MCF 10A (cell line): Measurements from ENCODE around the gene CDK3. TPM values are rescaled to one million over a fixed set of nuclear protein-coding genes. Genes with fewer than 3 reads are reported as not detected.

Experiments used
- BruUV-seq: library from RNA; stranded (reverse); fragments of 400-500 nt; replicated peaks from 2 replicates; lab custom pipeline; 2021; lab: Mats Ljungman, UMichigan
- CTCF ChIA-PET: fragments of 300-600 bp; sonication (Branson Sonifier 250); formaldehyde crosslinking; extraction: SDS; loops from one replicate; lab custom pipeline; 2021; ENCODE audit warnings: antibody characterized with exemption, inconsistent platforms; lab: Yijun Ruan, JAX
- POLR2A ChIA-PET: fragments of 300-600, 350-650 bp; sonication (Branson Sonifier 250); formaldehyde crosslinking; extraction: SDS; loops from one replicate; lab custom pipeline; 2020; ENCODE audit warnings: antibody characterized with exemption, inconsistent platforms; lab: Yijun Ruan, JAX
- DNase-seq: peaks from one replicate; pipeline ENCODE4 v3.0.0-alpha.2; 2018; ENCODE audit not compliant: unreplicated experiment
- H3K27ac Mint-ChIP-seq: one replicate; pipeline ENCODE4 v1.8.0; 2022; ENCODE audit warnings: mild to moderate bottlenecking, low read depth, mixed read lengths; ENCODE audit not compliant: unreplicated experiment
- H3K27me3 Mint-ChIP-seq: one replicate; pipeline ENCODE4 v1.8.0; 2022; ENCODE audit warnings: mixed read lengths; ENCODE audit not compliant: insufficient read depth, unreplicated experiment
- H3K36me3 Mint-ChIP-seq: one replicate; pipeline ENCODE4 v1.8.0; 2022; ENCODE audit warnings: mild to moderate bottlenecking, moderate library complexity, mixed read lengths; ENCODE audit not compliant: insufficient read depth, unreplicated experiment
- H3K4me1 Mint-ChIP-seq: one replicate; pipeline ENCODE4 v1.8.0; 2022; ENCODE audit warnings: mixed read lengths; ENCODE audit not compliant: insufficient read depth, unreplicated experiment
- H3K4me3 Mint-ChIP-seq: one replicate; pipeline ENCODE4 v1.8.0; 2022; ENCODE audit warnings: mild to moderate bottlenecking, moderate library complexity, mixed read lengths; ENCODE audit not compliant: unreplicated experiment
- H3K9me3 Mint-ChIP-seq: one replicate; pipeline ENCODE4 v1.8.0; 2022; ENCODE audit warnings: mixed read lengths; ENCODE audit not compliant: unreplicated experiment
- intact Hi-C: fragments of 100-400 bp; cut with micrococcal nuclease; formaldehyde crosslinking; loops from 2 replicates; pipeline ENCODE4 v1.14.1; 2022
- total RNA-seq: library from RNA; stranded (reverse); gene quantifications from 2 replicates; pipeline ENCODE4 v1.2.3, GENCODE V29; 2022
- TF ChIP-seq, protein P1 (sequence below): fragments of 200-600 bp; IDR thresholded peaks from one replicate; pipeline ENCODE4 v1.8.0; 2022; ENCODE audit warnings: antibody characterized with exemption, mild to moderate bottlenecking; ENCODE audit not compliant: unreplicated experiment

The CDK3 gene
- total RNA-seq, 1 experiment from 2014 or later = 5.3 TPM

DNA sequence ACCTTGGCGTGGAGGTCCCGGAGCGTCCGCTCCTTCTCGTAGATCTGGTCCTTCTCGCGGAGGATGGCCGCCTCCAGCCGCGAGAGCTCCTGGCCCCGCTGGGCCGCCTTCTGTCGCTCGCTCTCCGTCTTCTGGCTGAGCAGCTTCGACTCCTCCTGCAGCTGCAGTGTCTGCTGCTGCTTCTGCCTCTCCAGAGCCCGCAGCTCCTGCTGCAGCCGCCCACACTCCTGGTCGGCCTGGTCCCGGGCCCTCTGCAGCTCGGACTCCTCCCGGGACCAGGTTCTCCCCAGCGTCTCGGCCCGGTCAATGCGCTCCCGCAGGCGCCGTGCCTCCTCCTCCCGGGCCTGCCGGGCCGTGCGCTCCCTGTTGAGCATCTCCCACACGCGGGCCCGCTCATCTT is 7.6 kb downstream of the CDK3 start:
- intact Hi-C loops = loop anchor here (5.0 kb wide), 1 partner anchor 246 kb away; no protein-coding TSS in a partner anchor
- Mint-ChIP-seq H3K4me3 (no peak overlapping the region), H3K36me3 (peaks cover 19% of the 10 kb centered on the region), H3K27ac (no peak overlapping the region), H3K9me3 (no peaks in the 10 kb centered on the region), H3K4me1 (peaks cover 6% of the 10 kb centered on the region), H3K27me3 (no peaks in the 10 kb centered on the region)
- no TSS peak for BruUV-seq
- DNase-seq = no peak
- POLR2A ChIA-PET = no interaction called here
- TF ChIP-seq, protein P1, sequence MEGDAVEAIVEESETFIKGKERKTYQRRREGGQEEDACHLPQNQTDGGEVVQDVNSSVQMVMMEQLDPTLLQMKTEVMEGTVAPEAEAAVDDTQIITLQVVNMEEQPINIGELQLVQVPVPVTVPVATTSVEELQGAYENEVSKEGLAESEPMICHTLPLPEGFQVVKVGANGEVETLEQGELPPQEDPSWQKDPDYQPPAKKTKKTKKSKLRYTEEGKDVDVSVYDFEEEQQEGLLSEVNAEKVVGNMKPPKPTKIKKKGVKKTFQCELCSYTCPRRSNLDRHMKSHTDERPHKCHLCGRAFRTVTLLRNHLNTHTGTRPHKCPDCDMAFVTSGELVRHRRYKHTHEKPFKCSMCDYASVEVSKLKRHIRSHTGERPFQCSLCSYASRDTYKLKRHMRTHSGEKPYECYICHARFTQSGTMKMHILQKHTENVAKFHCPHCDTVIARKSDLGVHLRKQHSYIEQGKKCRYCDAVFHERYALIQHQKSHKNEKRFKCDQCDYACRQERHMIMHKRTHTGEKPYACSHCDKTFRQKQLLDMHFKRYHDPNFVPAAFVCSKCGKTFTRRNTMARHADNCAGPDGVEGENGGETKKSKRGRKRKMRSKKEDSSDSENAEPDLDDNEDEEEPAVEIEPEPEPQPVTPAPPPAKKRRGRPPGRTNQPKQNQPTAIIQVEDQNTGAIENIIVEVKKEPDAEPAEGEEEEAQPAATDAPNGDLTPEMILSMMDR = no peak
- CTCF ChIA-PET = interaction anchor here (0.6 to 1.6 kb wide), 2 partner anchors 10 to 15 kb away, joined by 3 to 4 read pairs; no protein-coding TSS in a partner anchor

DNA sequence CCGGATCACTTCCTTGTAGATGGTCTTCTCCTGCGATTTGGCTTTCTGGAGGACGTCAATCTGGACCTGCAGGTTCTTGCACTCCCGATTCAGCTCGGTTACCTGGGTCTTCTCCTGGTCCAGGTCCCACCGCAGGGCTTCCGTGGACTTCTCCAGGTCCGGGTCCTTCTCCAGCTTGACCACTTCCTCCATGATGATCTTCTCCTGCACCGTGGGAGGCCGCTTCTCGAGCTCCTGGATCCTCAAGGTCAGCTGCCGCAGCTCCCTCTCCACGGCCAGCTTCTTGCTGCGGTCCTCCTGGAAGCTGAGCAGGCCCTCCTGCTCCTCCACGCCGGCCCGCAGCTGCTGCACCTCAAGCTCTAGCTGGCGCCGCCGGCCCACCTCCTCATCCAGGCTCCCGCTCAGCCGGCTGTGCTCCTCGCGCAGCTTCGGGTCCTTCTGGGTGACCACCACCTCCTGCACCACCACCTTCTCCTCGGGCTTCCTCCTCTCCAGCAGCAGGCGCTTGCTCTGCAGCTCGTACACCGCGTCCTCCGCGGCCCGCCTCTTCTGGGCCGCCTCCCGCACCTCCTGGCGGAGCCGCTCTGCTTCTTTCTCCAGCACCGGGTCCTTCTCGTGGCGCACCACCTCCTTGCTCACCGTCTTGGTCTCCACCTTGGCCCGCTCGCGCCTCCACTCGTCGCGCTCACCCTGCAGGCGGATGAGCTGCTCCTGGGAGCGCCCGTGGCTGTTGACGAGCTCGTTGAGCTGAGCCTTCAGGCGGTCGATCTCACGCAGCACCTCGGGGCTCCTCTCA is 8.2 kb downstream of the CDK3 start:
- TF ChIP-seq, protein P1 = no peak
- Mint-ChIP-seq H3K4me1 (peaks cover 6% of the 10 kb centered on the region), H3K27ac (no peak overlapping the region), H3K4me3 (no peak overlapping the region), H3K9me3 (no peaks in the 10 kb centered on the region), H3K27me3 (no peaks in the 10 kb centered on the region), H3K36me3 (peaks cover 19% of the 10 kb centered on the region)
- ChIA-PET CTCF (interaction anchor here (0.6 to 1.3 kb wide), 3 partner anchors 9 to 271 kb away, joined by 3 read pairs; no protein-coding TSS in a partner anchor), POLR2A (interaction anchor here (0.8 kb wide), 1 partner anchor 97 kb away, joined by 3 read pairs; no protein-coding TSS in a partner anchor)
- intact Hi-C loops = loop anchor here (5.0 kb wide), 1 partner anchor 247 kb away; no protein-coding TSS in a partner anchor
- BruUV-seq = no TSS peak
- DNase-seq = no peak

DNA sequence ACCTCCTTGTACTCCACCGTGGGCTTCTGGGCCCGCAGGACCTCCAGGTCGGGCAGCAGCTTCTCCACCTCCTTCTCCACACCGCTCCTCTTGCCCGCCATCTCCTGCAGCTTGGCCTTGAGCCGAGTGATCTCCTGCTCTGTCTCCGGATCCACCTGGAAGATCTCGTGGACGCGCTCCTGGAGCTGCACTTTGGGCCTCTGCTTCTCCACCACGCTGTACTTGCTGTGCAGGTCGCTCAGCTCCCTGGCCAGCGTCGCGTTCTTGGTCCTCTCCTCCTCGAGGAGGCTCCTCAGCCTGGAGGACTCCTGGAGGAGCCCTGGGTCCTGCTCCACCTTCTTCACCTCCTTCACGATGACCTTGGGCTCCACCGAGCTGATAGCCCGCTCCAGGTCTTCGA is 8.8 kb downstream of the CDK3 start:
- Mint-ChIP-seq H3K27me3 (no peaks in the 10 kb centered on the region), H3K4me3 (no peak overlapping the region), H3K27ac (no peak overlapping the region), H3K4me1 (peaks cover 6% of the 10 kb centered on the region), H3K36me3 (peaks cover 19% of the 10 kb centered on the region), H3K9me3 (no peaks in the 10 kb centered on the region)
- ChIA-PET POLR2A (interaction anchor here (0.8 to 1.3 kb wide), 2 partner anchors 97 to 154 kb away, joined by 3 read pairs; partner anchors contain the start of gene WBP2), CTCF (interaction anchor here (0.5 to 1.3 kb wide), 2 partner anchors 114 to 270 kb away, joined by 3 read pairs; no protein-coding TSS in a partner anchor)
- TF ChIP-seq, protein P1 = no peak
- DNase-seq = no peak
- no TSS peak for BruUV-seq
- intact Hi-C loops = loop anchor here (5.0 kb wide), 1 partner anchor 247 kb away; no protein-coding TSS in a partner anchor
